Lung (tissue), 12 donors: ENCODE data around the gene ALK. TPM values are rescaled to one million over a fixed set of nuclear protein-coding genes. Genes with fewer than 3 reads are reported as not detected.

Source experiments
- ATAC-seq: fragments of 200-7000 bp; cut with Tn5 transposase; one replicate; pipeline ENCODE4 v1.9.1; 2020; ENCODE audit warnings: moderate number of reproducible peaks; ENCODE audit not compliant: insufficient read depth, low FRiP score
- DNase-seq, 3 donors: peaks; one replicate each; pipeline ENCODE4 v3.0.0-alpha.2; 2013 to 2017
- H3K27ac ChIP-seq, 2 donors: one replicate each; pipeline ENCODE4 v1.5.1; 2013; ENCODE audit warnings: mild to moderate bottlenecking in 2 of 2, moderate library complexity in 2 of 2, control low read depth in 1 of 2, inconsistent platforms in 1 of 2, low read depth in 1 of 2, low read length in 1 of 2
- H3K27me3 ChIP-seq, 3 donors: one replicate each; pipeline ENCODE4 v1.5.1; 2013; ENCODE audit warnings: low read length in 2 of 3; ENCODE audit not compliant: control insufficient read depth in 3 of 3, insufficient read depth in 3 of 3
- H3K36me3 ChIP-seq, 4 donors: one replicate each; pipeline ENCODE4 v1.5.1; 2013; ENCODE audit warnings: low read length in 4 of 4, mild to moderate bottlenecking in 1 of 4, moderate library complexity in 1 of 4; ENCODE audit not compliant: control insufficient read depth in 4 of 4, insufficient read depth in 4 of 4
- H3K4me1 ChIP-seq, 5 donors: one replicate each; pipeline ENCODE4 v1.5.1; 2013; ENCODE audit warnings: low read length in 5 of 5, mild to moderate bottlenecking in 2 of 5, moderate library complexity in 1 of 5; ENCODE audit not compliant: control insufficient read depth in 5 of 5, insufficient read depth in 5 of 5
- H3K4me3 ChIP-seq: one replicate; pipeline ENCODE4 v1.5.1; 2013; ENCODE audit warnings: mild to moderate bottlenecking, control low read depth, moderate library complexity
- H3K9ac ChIP-seq, 2 donors: one replicate each; pipeline ENCODE4 v1.5.1; 2013; ENCODE audit warnings: low read length in 2 of 2, control low read depth in 1 of 2; ENCODE audit not compliant: insufficient read depth in 1 of 2
- H3K9me3 ChIP-seq, 4 donors: one replicate each; pipeline ENCODE4 v1.5.1; 2013; ENCODE audit warnings: low read length in 3 of 4, mild to moderate bottlenecking in 1 of 4, moderate library complexity in 1 of 4; ENCODE audit not compliant: control insufficient read depth in 4 of 4, insufficient read depth in 3 of 4
- CTCF ChIP-seq: IDR thresholded peaks from 2 replicates; pipeline ENCODE4 v1.5.1; 2012; ENCODE audit warnings: mild to moderate bottlenecking; ENCODE audit errors: control extremely low read depth, extremely low read depth
- WGBS, 2 donors: extraction: QIAGEN DNeasy Blood & Tissue Kit; methylation state at CpG; one replicate each; pipeline ENCODE4 v1.1.7; 2013; 5-methylcytosine and 5-hydroxymethylcytosine counted together
- polyA plus RNA-seq, 2 donors: library from polyadenylated mRNA; stranded (reverse); fragments of 200-250 nt; gene quantifications; one replicate each; pipeline ENCODE4 v1.2.1, GENCODE V29; 2013
- total RNA-seq, 2 donors: library from RNA; depleted of rRNA in 1 of 2; stranded (reverse); fragments of >200 nt in 1 of 2; gene quantifications; one replicate each; pipeline ENCODE4 v1.2.1, GENCODE V29; 2014 to 2021
- donor health status: control.
- donor health status: control.
- donor health status: Bipolar disorder and iron deficiency.
- donor health status: healthy.
- donor health status: DM: yes; HTN: yes; CAD: no.

The ALK gene
- total and polyA plus RNA-seq, 4 donors = 0.09 to 0.25 (median 0.10) TPM; not detected in 1

DNA sequence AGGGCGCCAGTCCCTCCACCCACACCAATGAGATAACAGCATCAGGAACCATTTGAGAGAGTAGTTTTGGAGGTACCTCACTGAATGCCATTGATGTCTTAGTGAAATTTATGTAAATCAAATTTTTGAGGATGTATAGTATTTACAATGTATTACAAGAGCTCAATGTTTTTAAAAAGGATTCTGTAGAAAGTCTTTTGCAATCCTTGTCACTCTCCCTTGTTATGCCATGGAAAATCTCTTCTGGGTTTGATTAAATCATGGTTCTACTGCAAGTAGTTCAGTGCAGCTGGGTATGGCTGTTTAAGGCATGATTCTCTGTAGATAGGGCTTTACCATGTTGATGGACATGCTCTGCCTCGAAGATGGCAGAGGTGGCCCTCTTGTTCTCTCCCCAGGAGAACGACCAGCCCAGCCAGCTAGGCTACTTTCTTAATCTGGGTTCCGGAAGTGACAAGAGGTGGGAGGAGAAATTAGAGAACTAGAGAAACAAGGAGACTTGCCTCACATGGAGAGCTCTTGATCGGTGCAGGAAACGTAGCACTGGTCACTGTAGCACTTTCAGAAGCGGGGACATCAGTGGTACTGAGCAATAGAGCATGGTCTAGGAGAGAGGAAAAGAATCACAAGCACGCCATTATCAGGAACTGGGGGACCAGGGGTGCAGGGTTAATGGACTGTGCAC lies 603.4 kb downstream of the ALK start:
- Histone ChIP-seq H3K27ac (no peak overlapping the region), H3K9ac (no peak overlapping the region), H3K4me1 (no peaks in the 10 kb centered on the region), H3K9me3 (peaks cover 0 to 3% (median 0%) of the 10 kb centered on the region in 4 donors), H3K27me3 (peaks cover 0 to 3% (median 0%) of the 10 kb centered on the region in 3 donors), H3K4me3 (no peak overlapping the region), H3K36me3 (no peaks in the 10 kb centered on the region)
- DNase-seq = peak in 1 of 3 donors; percentile 18
- ATAC-seq = peak; percentile 36
- TF ChIP-seq CTCF = no peak
- WGBS, 2 donors = 32 to 47% methylated on average over 8 of the region's 8 CpGs

GRCh38 chr2:29317077-29317517 lies 604.3 kb downstream of the ALK start:
- no peaks in the 10 kb centered on the region for H3K36me3 ChIP-seq
- H3K27me3 ChIP-seq = peaks cover 0 to 3% (median 0%) of the 10 kb centered on the region in 3 donors
- TF ChIP-seq CTCF = no peak
- peaks cover 0 to 3% (median 0%) of the 10 kb centered on the region in 4 donors for H3K9me3 ChIP-seq
- H3K4me1 ChIP-seq = no peaks in the 10 kb centered on the region
- H3K9ac ChIP-seq = no peak overlapping the region
- DNase-seq (peak in 1 of 3 donors; percentile 11), ATAC-seq (peak; percentile 54)
- 20 to 36% methylated on average over 3 of the region's 3 CpGs for WGBS, 2 donors
- no peak overlapping the region for H3K4me3 ChIP-seq
- no peak overlapping the region for H3K27ac ChIP-seq

GRCh38 chr2:29314816-29315571 lies 606.4 kb downstream of the ALK start:
- Histone ChIP-seq H3K27ac (no peak overlapping the region), H3K4me3 (no peak overlapping the region), H3K4me1 (no peaks in the 10 kb centered on the region), H3K27me3 (peaks cover 0 to 3% (median 0%) of the 10 kb centered on the region in 3 donors), H3K9me3 (no peaks in the 10 kb centered on the region), H3K9ac (no peak overlapping the region), H3K36me3 (no peaks in the 10 kb centered on the region)
- DNase-seq = peak; percentile 3 to 30 (median 8)
- no peak for ATAC-seq
- TF ChIP-seq CTCF = no peak
- WGBS, 2 donors = 25 to 28% methylated on average over 18 of the region's 18 CpGs
